Left lobe of liver (tissue), 2 donors: Measurements from ENCODE around the gene CNR2. TPM values are rescaled to one million over a fixed set of nuclear protein-coding genes. Genes with fewer than 3 reads are reported as not detected.
A peak's percentile ranks its signal among the peaks of the same experiment; 100 is the strongest.
"Not testable (repeated sequence)": the region's sequence is repeated elsewhere in the genome, so short reads cannot be mapped to it uniquely, and the experiment has no call there.

ENCODE experiments used
- ATAC-seq: fragments of 200-7000 bp; cut with Tn5 transposase; one replicate; pipeline ENCODE4 v1.9.1; 2020; ENCODE audit warnings: mild to moderate bottlenecking, moderate library complexity
- DNase-seq: peaks from one replicate; pipeline ENCODE4 v3.0.0-alpha.2; 2020; ENCODE audit warnings: low spot score
- total RNA-seq: library from RNA; stranded (reverse); gene quantifications from one replicate; pipeline ENCODE4 v1.2.1, GENCODE V29; 2021
- donor health status: DM: no; HTN: no; CAD: no; lungs with moderate emphysema.
- donor health status: DM: no; HTN: yes; CAD: no.

Gene CNR2
- total RNA-seq, 1 donor from 2014 or later: not detected

DNA sequence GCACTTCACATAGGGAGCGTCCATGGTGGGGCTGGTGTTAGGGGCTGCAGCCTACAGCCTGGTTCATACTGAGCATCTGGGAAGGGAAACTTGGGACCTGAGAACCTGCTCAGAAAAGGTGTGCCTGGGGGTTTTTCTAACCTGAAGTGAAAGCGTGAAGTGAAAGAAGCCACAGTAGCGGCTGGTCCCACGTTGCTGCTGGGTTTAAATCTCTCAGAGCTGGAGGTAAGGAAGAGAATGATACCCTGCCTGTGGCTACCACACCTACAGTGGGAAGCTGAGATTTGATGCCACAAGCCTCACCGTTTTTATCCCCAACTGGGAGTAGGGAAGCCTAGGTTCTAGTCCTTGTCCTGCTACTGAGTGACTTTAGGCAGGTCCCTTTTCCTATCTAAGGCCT, 24.1 kb downstream of the CNR2 start:
- DNase-seq: no peak
- no peak for ATAC-seq

DNA sequence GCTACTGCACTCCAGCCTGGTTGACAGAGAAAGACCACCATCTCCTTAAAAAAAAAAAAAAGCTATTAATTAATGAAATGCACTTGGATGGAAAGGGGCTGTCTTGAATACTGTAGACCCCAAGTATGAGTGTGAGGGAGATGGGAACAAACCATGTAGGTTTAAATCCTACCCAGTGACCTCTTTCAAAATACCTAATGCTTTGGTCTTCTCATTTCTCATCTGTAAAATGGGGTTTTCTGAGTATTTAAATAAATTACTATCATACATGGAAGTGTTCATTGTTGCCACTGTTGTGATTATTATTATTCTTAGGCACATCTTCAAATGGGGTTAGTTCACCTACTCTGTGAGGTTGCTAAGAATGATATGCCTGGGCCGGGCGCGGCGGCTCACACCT, 27.9 kb downstream of the CNR2 start:
- ATAC-seq (no peak), DNase-seq (no peak)

DNA sequence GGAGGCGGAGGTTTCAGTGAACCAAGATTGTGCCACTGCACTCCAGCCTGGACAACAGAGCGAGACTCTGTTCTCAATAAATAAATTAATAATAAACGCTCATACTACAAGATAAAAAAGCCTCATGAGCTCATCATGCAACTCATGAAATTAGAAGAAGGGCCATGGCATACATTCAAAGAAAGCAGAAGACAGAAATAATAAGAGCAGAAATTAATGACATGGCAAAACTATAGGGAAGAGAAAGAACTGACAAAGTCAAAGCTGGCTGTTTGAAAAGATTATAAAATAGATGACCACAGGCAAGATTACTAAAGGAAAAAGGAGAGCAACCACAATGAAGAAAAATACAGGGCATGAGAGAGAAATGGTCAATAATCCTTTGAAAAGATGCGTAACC, 30.4 kb downstream of the CNR2 start:
- no peak for DNase-seq
- ATAC-seq: no peak

DNA sequence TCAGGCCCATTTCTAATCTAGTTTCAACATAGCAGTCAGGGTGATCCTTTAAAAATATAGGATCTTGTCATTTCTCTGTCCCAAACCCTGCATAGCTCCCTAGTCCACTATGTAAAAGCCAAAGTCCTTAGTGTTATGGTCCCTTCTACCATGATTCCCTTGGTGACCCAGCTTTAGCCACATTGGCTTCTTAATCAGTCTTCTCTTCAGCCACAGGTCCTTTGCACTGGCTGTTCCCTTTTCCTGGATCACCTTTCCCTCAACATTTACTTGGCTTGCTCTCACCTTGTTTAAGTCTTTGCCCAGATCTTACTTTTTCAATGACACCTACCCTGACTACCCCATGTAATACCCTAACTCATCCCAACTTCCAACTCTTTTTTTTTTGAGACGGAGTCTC, 33.4 kb downstream of the CNR2 start:
- ATAC-seq: no peak
- DNase-seq: no peak

DNA sequence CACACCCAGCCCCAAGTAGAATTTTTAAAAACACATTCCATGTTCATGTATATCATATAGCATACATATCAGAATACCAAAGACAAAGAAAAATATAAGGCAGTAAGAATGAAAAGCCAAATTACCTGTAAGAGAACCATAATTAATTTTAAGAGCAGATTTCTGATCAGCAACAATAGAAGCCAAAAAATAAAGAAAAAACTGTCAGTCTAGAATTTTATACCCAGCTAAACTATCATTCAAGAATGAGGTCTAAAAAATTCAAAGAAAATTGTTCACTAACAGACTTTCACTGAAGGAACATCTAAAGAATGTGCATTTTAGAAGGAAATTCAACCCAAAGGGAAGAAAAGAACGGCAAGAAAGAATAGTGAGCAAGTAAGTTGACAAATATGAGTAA, 34.5 kb downstream of the CNR2 start:
- no peak for ATAC-seq

DNA sequence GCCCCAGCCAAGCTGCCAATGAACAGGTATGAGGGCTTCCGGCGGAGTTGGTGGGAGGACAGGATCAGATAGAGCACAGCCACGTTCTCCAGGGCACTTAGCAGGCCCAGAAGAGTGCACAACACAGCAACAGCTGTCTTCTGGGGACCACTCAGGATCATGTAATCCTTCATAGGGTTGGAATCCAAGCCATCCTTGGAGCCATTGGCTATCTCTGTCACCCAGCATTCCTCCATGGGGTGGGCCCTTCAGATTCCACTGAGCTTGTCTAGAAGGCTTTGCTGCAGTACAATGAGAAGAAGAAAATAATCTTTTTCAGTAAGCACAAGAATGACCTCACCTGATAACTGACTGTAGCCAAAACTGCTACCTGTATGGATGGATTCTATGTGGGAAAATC, 37.8 kb downstream of the CNR2 start:
- DNase-seq: no peak
- no peak for ATAC-seq

More for the DNA sequence above, 34.5 kb downstream of the CNR2 start:
- no peak for DNase-seq

DNA sequence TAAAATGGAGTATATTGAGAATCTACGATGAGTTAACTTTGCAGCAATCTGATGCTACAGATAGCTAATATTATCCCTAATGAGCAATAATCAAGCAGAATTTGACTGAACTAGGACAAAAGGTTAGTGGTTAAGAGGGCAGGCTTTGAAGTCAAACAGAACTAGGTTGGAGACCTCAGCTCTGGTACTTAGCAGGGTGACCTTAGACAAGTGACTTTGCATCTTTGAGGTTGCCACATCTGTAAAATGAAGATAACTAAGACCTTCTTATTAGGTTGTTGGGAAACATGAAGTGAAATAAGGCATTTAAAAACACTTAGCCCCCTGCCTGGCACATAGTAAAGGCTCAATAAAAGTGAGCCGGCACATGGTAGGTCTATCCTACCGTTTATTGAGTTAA, 40.7 kb downstream of the CNR2 start:
- ATAC-seq (no peak), DNase-seq (no peak)

DNA sequence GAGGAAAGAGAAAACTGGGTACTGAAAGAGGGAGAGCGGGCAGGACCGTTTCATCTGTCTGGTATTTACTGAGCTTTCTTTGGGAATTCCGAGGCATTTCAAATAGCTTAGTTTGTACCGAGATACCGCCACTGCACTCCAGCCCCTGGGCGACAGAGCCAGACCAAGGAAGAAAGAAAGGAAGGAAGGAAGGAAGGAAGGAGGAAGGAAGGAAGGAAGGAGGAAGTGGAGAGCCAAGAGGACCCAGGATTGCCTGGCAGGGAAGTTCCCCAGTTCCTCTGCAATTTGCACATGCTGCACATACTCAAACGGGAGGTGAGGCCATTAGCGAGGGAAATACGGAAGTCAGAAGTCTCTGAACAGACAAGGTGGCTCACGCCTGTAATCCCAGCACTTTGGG, 44.1 kb downstream of the CNR2 start:
- DNase-seq (no peak), ATAC-seq (no peak)

DNA sequence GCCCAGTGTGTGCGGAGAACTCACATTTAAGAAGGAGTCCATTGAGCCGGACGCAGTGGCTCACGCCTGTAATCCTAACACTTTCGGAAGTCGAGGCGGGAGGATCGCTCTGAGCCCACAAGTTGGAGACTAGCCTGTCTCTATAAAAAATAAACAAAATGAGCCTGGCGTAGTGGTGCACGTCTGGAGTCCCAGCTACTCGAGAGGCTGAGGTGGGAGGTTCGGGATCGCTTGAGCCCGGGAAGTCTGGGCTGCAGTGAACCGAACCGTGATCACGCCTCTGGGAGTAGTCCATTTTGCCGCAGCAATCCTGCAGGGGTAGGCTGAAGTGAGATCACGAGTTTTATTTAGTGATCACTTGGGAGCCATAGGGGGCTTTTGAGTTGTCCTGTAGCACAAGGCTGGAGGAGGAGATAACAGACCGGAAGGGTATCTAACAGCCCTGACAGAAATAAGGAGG, 44.6 kb downstream of the CNR2 start:
- no peak for DNase-seq
- peak; percentile 32 for ATAC-seq

DNA sequence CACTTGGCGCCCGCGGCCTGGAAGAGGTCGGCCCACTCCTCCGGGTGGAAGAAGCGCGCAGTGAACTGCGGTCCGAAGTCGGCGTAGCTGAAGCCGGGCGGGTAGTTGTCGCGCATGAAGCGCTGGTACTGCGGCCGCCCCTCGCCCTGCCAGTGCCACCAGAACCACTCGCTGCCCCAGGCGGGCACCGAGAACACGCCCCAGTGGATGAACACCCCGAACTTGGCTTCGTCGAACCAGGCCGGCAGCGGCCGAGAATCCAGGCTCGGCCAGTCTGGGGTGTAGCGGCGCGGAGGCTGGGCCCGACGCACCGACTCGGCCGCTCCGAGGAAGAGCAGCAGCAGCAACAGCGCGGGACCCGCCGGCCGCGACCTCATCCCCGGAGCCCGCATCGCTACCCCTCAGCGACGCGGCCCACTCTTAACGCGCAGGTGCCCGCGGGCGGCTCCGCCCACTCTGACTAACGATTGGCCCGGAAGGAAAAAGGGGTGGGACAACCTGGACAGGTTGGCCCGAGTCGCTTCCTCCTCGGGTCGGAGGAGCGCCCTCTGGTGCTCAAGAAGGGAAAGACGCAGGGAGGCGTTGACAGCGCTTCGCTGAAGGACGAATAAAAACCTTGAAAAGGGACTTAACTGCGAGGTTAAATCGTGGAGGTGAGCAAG, 45.1 kb downstream of the CNR2 start, which contains the start of gene FUCA1:
Gene FUCA1, minus strand, starts transcription at position 396 of the 662 bp plus-strand sequence. Its CDS starts 4 bp downstream, at position 392.
- ATAC-seq: peak; percentile 99
- peak; percentile 96 for DNase-seq

DNA sequence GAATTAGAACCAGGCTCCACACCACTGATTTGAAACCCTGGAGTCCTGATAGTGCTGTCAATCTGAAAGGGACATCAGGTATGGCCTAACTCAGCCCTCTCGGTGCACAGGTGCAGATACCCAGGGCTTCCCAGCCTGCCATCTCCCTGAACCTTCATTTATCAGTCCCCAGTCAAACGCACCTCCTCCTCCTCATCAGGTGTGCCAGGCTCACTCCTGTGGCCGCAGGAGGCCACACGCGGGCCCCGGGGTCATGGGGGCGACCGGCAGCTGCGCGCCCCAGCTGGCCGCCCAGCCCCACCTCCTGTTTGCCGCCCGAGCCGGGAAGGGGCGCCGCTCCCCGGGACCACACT, 45.6 kb downstream of the CNR2 start:
- DNase-seq (peak; percentile 55), ATAC-seq (peak; percentile 57)

DNA sequence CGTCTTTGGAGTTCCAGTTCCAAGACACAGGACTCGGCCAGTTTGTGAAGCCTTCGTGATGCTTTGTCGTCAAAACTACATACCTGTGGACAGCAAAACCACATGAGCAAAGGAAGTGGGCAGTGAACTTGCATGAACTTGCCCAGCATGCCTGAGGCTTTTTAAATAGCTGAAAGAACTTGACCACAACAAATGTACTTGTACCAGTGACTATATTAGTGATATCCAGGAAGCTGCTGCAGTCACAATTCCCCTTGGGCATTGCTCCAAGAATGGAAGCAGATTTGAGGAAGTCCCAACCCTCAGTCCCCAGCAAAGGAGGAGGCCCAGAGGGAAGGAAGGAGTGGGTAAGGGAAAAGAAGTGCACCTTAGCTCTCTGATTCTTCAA, 47.6 kb downstream of the CNR2 start:
- no peak for ATAC-seq
- DNase-seq: no peak

DNA sequence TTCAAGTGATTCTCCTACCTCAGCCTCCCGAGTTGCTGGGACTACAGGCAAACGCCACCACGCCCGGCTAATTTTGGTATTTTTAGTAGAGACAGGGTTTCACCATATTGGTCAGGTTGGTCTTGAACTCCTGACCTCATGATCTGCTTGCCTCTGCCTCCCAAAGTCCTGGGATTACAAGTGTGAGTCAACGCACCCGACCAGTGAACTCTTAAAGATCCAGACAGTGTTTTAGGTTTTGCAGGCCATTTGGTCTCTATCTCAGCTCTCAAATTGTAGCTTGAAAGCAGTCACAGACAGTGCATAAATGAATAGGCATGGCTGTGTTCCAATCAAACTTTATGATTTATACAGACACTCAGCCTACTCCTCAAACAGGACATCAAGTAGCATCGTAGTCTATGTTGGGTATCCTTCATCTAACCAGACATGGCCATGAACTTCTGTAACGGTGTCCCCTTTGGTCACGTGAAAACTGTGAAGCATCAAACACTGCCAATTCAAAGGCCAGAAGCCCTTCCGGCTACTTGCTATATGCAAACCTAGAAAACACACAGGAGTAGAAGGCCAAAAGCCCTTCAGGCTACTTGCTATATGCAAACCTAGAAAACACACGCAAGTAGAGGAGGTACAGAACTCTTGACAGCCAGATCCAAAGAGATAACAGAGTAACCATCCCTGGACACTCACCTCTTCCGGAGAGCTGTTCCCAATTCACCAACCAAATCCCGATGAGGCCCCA, 48.2 kb downstream of the CNR2 start:
- no peak for ATAC-seq
- DNase-seq: no peak

DNA sequence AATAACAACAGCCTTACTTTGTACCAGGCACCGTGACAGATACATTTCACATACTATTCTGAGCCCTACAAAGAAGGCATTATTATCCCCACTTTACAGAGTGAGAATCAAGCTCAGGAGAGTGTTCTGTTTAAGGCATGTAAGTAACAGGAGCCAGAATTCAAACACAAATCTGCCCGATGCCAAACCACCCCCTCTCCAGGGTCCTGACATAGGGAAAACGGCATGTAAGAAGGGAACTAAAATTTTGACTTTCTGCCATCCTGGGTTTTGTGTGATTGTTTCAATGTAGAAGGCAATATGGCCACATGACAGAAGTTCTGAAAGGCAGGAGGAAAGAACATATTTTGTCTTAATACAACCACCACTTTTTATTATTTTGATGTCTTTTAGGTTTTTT, 50.5 kb downstream of the CNR2 start:
- DNase-seq: no peak
- no peak for ATAC-seq

DNA sequence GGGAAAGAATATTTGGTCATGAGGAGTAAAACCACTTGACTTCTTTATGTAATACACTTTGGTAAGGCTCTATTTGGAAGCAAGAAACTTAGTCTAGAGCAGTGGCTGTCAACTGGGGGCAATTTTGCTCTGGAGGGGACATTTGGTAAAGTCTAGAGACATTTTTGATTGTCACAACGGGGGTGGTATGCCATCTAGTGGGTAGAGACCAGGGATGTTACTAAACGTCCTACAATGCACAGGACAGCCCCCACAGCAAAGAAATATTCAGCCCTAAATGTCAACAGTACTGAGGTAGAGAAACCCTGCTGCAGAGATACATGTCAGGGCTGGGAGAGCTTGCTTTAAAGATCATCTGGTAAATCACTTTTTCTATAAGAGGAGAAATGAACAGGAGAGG, 58.6 kb downstream of the CNR2 start:
- ATAC-seq (peak; percentile 75), DNase-seq (no peak)

DNA sequence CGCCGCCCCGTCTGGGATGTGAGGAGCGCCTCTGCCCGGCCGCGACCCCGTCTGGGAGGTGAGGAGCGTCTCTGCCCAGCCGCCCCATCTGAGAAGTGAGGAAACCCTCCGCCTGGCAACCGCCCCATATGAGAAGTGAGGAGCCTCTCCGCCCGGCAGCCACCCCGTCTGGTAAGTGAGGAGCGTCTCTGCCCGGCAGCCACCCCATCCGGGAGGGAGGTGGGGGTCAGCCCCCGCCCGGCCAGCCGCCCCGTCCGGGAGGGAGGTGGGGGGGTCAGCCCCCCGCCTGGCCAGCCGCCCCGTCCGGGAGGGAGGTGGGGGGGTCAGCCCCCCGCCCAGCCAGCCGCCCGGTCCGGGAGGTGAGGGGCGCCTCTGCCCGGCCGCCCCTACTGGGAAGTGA, 60.0 kb downstream of the CNR2 start:
- not testable (repeated sequence) for DNase-seq, ATAC-seq

DNA sequence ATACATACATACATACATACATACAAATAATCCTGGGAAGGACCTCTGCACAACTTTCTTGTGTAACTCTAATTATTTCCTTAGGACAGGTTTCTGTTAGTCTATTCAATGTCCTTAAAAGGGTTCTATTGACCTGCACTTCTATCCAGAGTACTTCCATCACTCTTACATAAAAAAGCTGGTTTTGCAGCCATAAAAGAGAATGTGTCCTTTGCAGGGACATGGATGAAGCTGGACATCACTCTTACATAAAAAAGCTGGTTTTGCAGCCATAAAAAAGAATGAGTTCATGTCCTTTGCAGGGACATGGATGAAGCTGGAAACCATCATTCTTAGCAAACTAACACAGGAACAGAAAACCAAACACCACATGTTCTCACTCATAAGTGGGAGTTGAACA, 61.8 kb downstream of the CNR2 start:
- not testable (repeated sequence) for DNase-seq, ATAC-seq

DNA sequence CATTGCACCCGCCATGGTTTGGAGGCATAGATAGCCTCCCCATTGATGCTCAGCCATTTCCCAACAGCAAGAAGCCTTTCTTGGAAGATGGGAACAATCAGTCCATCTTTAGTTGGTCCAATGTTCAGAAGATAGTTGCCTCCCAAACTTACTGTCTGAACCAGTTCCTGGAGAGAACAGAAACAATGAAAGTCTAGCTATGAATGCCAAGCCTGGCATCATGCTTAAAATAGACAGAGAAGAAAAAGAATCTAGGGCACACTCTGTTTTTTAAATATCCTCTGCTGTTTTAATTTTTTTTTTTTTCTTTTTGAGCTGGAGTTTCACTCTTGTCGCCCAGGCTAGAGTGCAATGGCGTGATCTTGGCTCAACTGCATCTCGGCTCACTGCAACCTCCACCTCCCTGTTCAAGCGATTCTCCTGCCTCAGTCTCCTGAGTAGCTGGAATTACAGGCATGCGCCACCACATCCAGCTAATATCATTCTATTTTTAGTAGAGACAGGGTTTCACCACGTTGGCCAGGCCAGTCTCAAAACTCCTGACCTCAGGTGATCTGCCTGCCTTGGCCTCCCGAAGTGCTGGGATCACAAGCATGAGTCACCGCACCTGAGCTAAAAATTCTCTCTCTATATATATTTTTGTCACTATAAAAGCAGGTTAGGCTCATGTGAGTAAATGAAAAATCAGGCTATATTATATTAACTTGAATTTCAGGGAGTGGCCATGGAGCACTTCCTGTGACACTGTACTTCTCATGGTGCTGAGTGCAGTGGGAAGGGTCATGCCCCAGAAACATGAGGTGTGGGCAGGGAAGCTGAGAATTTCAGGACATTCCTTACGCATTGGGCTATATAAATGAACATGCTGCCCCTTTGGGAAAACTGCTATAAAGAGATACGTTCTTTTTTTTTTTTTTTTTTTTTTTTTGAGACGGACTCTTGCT, 64.2 kb downstream of the CNR2 start:
- no peak for ATAC-seq
- no peak for DNase-seq

DNA sequence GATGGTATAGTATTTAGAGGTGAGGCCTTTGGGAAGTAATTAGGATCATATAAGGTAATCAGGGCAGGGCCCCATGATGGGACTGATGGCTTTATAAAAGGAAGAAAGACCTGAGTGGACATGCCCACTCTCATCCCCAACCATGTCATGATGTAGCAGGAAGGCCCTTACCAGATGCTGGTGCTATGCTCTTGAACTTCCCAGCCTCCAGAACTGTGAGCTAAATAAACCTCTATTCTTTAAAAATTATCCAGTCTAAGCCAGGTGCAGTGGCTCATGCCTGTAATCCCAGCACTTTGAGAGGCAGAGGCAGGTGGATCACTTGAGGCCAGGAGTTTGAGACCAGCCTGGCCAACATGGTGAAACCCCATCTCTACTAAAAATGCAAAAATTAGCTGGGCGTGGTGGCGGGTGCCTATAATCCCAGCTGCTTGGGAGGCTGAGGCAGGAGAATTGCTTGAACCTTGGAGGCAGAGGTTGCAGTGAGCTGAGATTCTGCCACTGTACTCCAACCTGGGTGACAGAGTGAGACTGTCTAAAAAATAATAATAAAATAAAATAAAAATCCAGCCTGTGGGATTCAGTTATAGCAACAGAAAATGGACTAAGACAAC, 65.6 kb downstream of the CNR2 start:
- ATAC-seq, DNase-seq: not testable (repeated sequence)

DNA sequence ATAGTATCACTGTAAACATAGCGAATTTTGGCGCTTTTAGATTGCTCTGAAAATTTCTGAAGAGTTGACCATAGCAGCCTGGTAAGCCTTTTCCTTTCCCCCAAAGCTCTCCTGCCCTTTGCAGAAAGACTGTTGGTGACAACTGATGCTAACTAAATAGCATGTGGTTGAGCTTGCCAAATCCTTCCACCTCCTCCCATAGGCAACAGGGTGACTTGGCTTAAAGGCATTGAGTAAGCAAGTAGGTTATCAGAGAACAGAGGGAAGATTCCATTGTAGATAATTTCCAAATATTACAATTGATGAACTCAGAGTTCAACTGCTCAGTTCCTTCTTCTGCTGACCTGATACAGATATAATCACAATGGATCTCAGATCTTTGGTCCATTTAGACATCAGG, 68.0 kb downstream of the CNR2 start:
- ATAC-seq: no peak
- DNase-seq: no peak

DNA sequence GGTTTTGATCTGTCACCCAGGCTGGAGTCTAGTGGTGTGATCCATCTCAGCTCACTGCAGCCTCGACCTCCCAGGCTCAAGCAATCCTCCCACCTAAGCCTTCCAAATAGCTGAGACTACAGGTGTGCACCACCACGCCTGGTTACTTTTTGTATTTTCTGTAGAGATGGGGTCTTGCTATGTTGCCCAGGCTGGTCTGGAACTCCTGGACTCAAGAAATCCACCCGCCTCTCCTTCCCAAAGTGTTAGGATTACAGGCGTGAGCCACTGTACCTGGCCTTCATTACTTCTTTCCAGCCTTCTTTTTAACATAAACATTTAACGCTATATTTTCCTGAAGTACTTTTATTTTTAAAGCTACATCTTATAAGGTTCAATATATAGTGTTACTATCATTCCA, 69.5 kb downstream of the CNR2 start:
- no peak for ATAC-seq
- DNase-seq: no peak
